Stimulated activated CD4-positive, alpha-beta T cell treated with anti-CD3 and anti-CD28 coated beads, TNF-alpha, amount 100 ng/mL, for 24 hours (primary cell): ENCODE results near the gene NOS3.

Experiments
- DNase-seq, 3 experiments: peaks; one replicate each; pipeline ENCODE4 v3.0.0-alpha.2; 2020; ENCODE audit warnings: low read depth in 3 of 3

The NOS3 gene

GRCh38 chr7:151057989-151058780, 67.4 kb downstream of the NOS3 start:
- DNase-seq: peak; percentile 94 to 97 (median 97)

GRCh38 chr7:151058781-151059366, 68.1 kb downstream of the NOS3 start:
- DNase-seq: no peak

- peak; percentile 34 to 69 (median 55) for DNase-seq
Measured at GRCh38 chr7:151059367-151060112, 68.7 kb downstream of the NOS3 start, which contains the start of gene SLC4A2. SLC4A2 (plus strand) TSS chr7:151059589; CDS start chr7:151061988, 2,399 bp downstream.

- no peak for DNase-seq
Measured at GRCh38 chr7:151060113-151060415, 69.2 kb downstream of the NOS3 start.

- no peak for DNase-seq
Measured at GRCh38 chr7:151060416-151061212, 69.8 kb downstream of the NOS3 start.

- DNase-seq: no peak
Measured at GRCh38 chr7:151061213-151062110, 70.6 kb downstream of the NOS3 start.

- no peak for DNase-seq
Measured at GRCh38 chr7:151062111-151062398, 71.2 kb downstream of the NOS3 start.

GRCh38 chr7:151062399-151063211, 71.8 kb downstream of the NOS3 start:
- DNase-seq: no peak

GRCh38 chr7:151063212-151063561, 72.4 kb downstream of the NOS3 start:
- DNase-seq: no peak
